Measurements from ENCODE around the gene PRSS16. TPM values are rescaled to one million over a fixed set of nuclear protein-coding genes. Genes with fewer than 3 reads are reported as not detected.
"Not testable (repeated sequence)": the region's sequence is repeated elsewhere in the genome, so short reads cannot be mapped to it uniquely, and the experiment has no call there.

PRSS16 gene
- total and polyA plus RNA-seq, 4 donors = 0.11 to 1.3 (median 0.77) TPM

GRCh38 chr6:27216874-27217273 is 30.6 kb upstream of the PRSS16 start:
- Histone ChIP-seq H3K27me3 (ENCODE audit: control insufficient read depth, insufficient read depth, low read length) (peaks cover 40% of the 10 kb centered on the region), H3K36me3 (ENCODE audit: control insufficient read depth, insufficient read depth, low read length) (no peaks in the 10 kb centered on the region), H3K9me3 (ENCODE audit: control insufficient read depth, insufficient read depth, low read length) (peaks cover 1% of the 10 kb centered on the region), H3K4me3 (ENCODE audit: low read depth, low read length) (no peak overlapping the region), H3K4me1 (ENCODE audit: control insufficient read depth, insufficient read depth, low read length) (peaks cover 7% of the 10 kb centered on the region), H3K27ac (ENCODE audit: low read depth, low read length) (no peak overlapping the region)
- no peak for DNase-seq (ENCODE audit: low read depth in 4 of 6, low spot score in 6 of 6)
- WGBS (ENCODE audit: insufficient coverage) = 93% methylated on average over 7 of the region's 21 CpGs

- not testable (repeated sequence) for H3K27ac ChIP-seq (ENCODE audit: low read depth, low read length); H3K9me3 ChIP-seq (ENCODE audit: control insufficient read depth, insufficient read depth, low read length); DNase-seq (ENCODE audit: low read depth in 4 of 6, low spot score in 6 of 6); H3K4me1 ChIP-seq (ENCODE audit: control insufficient read depth, insufficient read depth, low read length); H3K36me3 ChIP-seq (ENCODE audit: control insufficient read depth, insufficient read depth, low read length); H3K4me3 ChIP-seq (ENCODE audit: low read depth, low read length)
- peaks cover 17% of the 10 kb centered on the region for H3K27me3 ChIP-seq (ENCODE audit: control insufficient read depth, insufficient read depth, low read length)
- WGBS (ENCODE audit: insufficient coverage) = 97% methylated on average over 9 of the region's 15 CpGs
Measured at GRCh38 chr6:27222971-27223370, 24.5 kb upstream of the PRSS16 start.

- Histone ChIP-seq H3K27ac (ENCODE audit: low read depth, low read length) (no peak overlapping the region), H3K4me3 (ENCODE audit: low read depth, low read length) (no peak overlapping the region), H3K27me3 (ENCODE audit: control insufficient read depth, insufficient read depth, low read length) (peaks cover 23% of the 10 kb centered on the region), H3K36me3 (ENCODE audit: control insufficient read depth, insufficient read depth, low read length) (no peaks in the 10 kb centered on the region), H3K4me1 (ENCODE audit: control insufficient read depth, insufficient read depth, low read length) (no peaks in the 10 kb centered on the region), H3K9me3 (ENCODE audit: control insufficient read depth, insufficient read depth, low read length) (no peaks in the 10 kb centered on the region)
- WGBS (ENCODE audit: insufficient coverage) = 83% methylated on average over 1 of the region's 4 CpGs
- no peak for DNase-seq (ENCODE audit: low read depth in 4 of 6, low spot score in 6 of 6)
Measured at GRCh38 chr6:27224729-27225128, 22.8 kb upstream of the PRSS16 start.

GRCh38 chr6:27228963-27229477 is 18.5 kb upstream of the PRSS16 start:
- Histone ChIP-seq H3K27me3 (ENCODE audit: control insufficient read depth, insufficient read depth, low read length) (peaks cover 42% of the 10 kb centered on the region), H3K27ac (ENCODE audit: low read depth, low read length) (no peak overlapping the region), H3K36me3 (ENCODE audit: control insufficient read depth, insufficient read depth, low read length) (no peaks in the 10 kb centered on the region), H3K4me1 (ENCODE audit: control insufficient read depth, insufficient read depth, low read length) (no peaks in the 10 kb centered on the region), H3K9me3 (ENCODE audit: control insufficient read depth, insufficient read depth, low read length) (no peaks in the 10 kb centered on the region), H3K4me3 (ENCODE audit: low read depth, low read length) (no peak overlapping the region)
- no peak for DNase-seq (ENCODE audit: low read depth in 4 of 6, low spot score in 6 of 6)
- no CpG with 5 or more reads among the region's 5 CpGs for WGBS (ENCODE audit: insufficient coverage)

- WGBS (ENCODE audit: insufficient coverage) = 43% methylated on average over 1 of the region's 7 CpGs
- Histone ChIP-seq H3K36me3 (ENCODE audit: control insufficient read depth, insufficient read depth, low read length) (no peaks in the 10 kb centered on the region), H3K4me1 (ENCODE audit: control insufficient read depth, insufficient read depth, low read length) (no peaks in the 10 kb centered on the region), H3K27me3 (ENCODE audit: control insufficient read depth, insufficient read depth, low read length) (peaks cover 57% of the 10 kb centered on the region), H3K27ac (ENCODE audit: low read depth, low read length) (no peak overlapping the region), H3K4me3 (ENCODE audit: low read depth, low read length) (no peak overlapping the region), H3K9me3 (ENCODE audit: control insufficient read depth, insufficient read depth, low read length) (no peaks in the 10 kb centered on the region)
- no peak for DNase-seq (ENCODE audit: low read depth in 4 of 6, low spot score in 6 of 6)
Measured at GRCh38 chr6:27230758-27231111, 16.8 kb upstream of the PRSS16 start.

GRCh38 chr6:27234576-27234975 is 12.9 kb upstream of the PRSS16 start:
- H3K4me1 ChIP-seq (ENCODE audit: control insufficient read depth, insufficient read depth, low read length) = no peaks in the 10 kb centered on the region
- peaks cover 75% of the 10 kb centered on the region for H3K27me3 ChIP-seq (ENCODE audit: control insufficient read depth, insufficient read depth, low read length)
- WGBS (ENCODE audit: insufficient coverage) = no CpG with 5 or more reads among the region's 3 CpGs
- no peak for DNase-seq (ENCODE audit: low read depth in 4 of 6, low spot score in 6 of 6)
- no peaks in the 10 kb centered on the region for H3K36me3 ChIP-seq (ENCODE audit: control insufficient read depth, insufficient read depth, low read length)
- H3K4me3 ChIP-seq (ENCODE audit: low read depth, low read length) = no peak overlapping the region
- no peaks in the 10 kb centered on the region for H3K9me3 ChIP-seq (ENCODE audit: control insufficient read depth, insufficient read depth, low read length)
- no peak overlapping the region for H3K27ac ChIP-seq (ENCODE audit: low read depth, low read length)

- DNase-seq (ENCODE audit: low read depth in 4 of 6, low spot score in 6 of 6) = peak in 1 of 6 donors; percentile 18
- 41% methylated on average over 5 of the region's 20 CpGs for WGBS (ENCODE audit: insufficient coverage)
Measured at GRCh38 chr6:27237089-27237803, 10.3 kb upstream of the PRSS16 start.

GRCh38 chr6:27238010-27238983 is 9.2 kb upstream of the PRSS16 start:
- H3K4me3 ChIP-seq (ENCODE audit: low read depth, low read length) = no peak overlapping the region
- H3K4me1 ChIP-seq (ENCODE audit: control insufficient read depth, insufficient read depth, low read length) = no peaks in the 10 kb centered on the region
- no peaks in the 10 kb centered on the region for H3K36me3 ChIP-seq (ENCODE audit: control insufficient read depth, insufficient read depth, low read length)
- H3K27me3 ChIP-seq (ENCODE audit: control insufficient read depth, insufficient read depth, low read length) = peaks cover 81% of the 10 kb centered on the region
- H3K9me3 ChIP-seq (ENCODE audit: control insufficient read depth, insufficient read depth, low read length) = no peaks in the 10 kb centered on the region
- WGBS (ENCODE audit: insufficient coverage) = 2% methylated on average over 34 of the region's 41 CpGs
- peak in 1 of 6 donors; percentile 16 for DNase-seq (ENCODE audit: low read depth in 4 of 6, low spot score in 6 of 6)
- H3K27ac ChIP-seq (ENCODE audit: low read depth, low read length) = no peak overlapping the region

More at GRCh38 chr6:27237089-27237803, 10.3 kb upstream of the PRSS16 start:
- no peaks in the 10 kb centered on the region for H3K4me1 ChIP-seq (ENCODE audit: control insufficient read depth, insufficient read depth, low read length)
- peaks cover 71% of the 10 kb centered on the region for H3K27me3 ChIP-seq (ENCODE audit: control insufficient read depth, insufficient read depth, low read length)
- no peaks in the 10 kb centered on the region for H3K9me3 ChIP-seq (ENCODE audit: control insufficient read depth, insufficient read depth, low read length)
- no peak overlapping the region for H3K27ac ChIP-seq (ENCODE audit: low read depth, low read length)
- H3K36me3 ChIP-seq (ENCODE audit: control insufficient read depth, insufficient read depth, low read length) = no peaks in the 10 kb centered on the region
- no peak overlapping the region for H3K4me3 ChIP-seq (ENCODE audit: low read depth, low read length)

GRCh38 chr6:27239258-27239657 is 8.2 kb upstream of the PRSS16 start:
- no peak for DNase-seq (ENCODE audit: low read depth in 4 of 6, low spot score in 6 of 6)
- Histone ChIP-seq H3K27ac (ENCODE audit: low read depth, low read length) (no peak overlapping the region), H3K9me3 (ENCODE audit: control insufficient read depth, insufficient read depth, low read length) (no peaks in the 10 kb centered on the region), H3K4me3 (ENCODE audit: low read depth, low read length) (no peak overlapping the region), H3K36me3 (ENCODE audit: control insufficient read depth, insufficient read depth, low read length) (no peaks in the 10 kb centered on the region), H3K27me3 (ENCODE audit: control insufficient read depth, insufficient read depth, low read length) (peaks cover 79% of the 10 kb centered on the region), H3K4me1 (ENCODE audit: control insufficient read depth, insufficient read depth, low read length) (no peaks in the 10 kb centered on the region)
- WGBS (ENCODE audit: insufficient coverage) = 100% methylated on average over 2 of the region's 6 CpGs

All from spinal cord (tissue), 10 donors.